ENCODE results near the gene TRIM41.
A peak's percentile ranks its signal among the peaks of the same experiment; 100 is the strongest.

TRIM41 gene

GRCh38 chr5:181187500-181188213 is 35.4 kb upstream of the TRIM41 start (continued):
- no peak for TF ChIP-seq ZNF239 (tag by site-specific recombination; IDR thresholded peaks at IDR 0.05)
- no peak for TF ChIP-seq ZNF133 (tag by site-specific recombination; IDR thresholded peaks at IDR 0.05)
- TF ChIP-seq, protein P1, sequence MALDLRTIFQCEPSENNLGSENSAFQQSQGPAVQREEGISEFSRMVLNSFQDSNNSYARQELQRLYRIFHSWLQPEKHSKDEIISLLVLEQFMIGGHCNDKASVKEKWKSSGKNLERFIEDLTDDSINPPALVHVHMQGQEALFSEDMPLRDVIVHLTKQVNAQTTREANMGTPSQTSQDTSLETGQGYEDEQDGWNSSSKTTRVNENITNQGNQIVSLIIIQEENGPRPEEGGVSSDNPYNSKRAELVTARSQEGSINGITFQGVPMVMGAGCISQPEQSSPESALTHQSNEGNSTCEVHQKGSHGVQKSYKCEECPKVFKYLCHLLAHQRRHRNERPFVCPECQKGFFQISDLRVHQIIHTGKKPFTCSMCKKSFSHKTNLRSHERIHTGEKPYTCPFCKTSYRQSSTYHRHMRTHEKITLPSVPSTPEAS (tag by site-specific recombination; IDR thresholded peaks at IDR 0.05) = no peak
- peak; percentile 83 for TF ChIP-seq KLF9 (tag by site-specific recombination; IDR thresholded peaks at IDR 0.05; ENCODE audit: low read depth)
- no peak for TF ChIP-seq BCL6B (tag by site-specific recombination; IDR thresholded peaks at IDR 0.05)
- peak; percentile 87; the same call in 1 of the 2 replicates for TF ChIP-seq ZNF561 (tag by site-specific recombination; IDR thresholded peaks at IDR 0.05; ENCODE audit: borderline replicate concordance)
- TF ChIP-seq ZNF138 (tag by site-specific recombination; IDR thresholded peaks at IDR 0.05; ENCODE audit: borderline replicate concordance) = no peak
- TF ChIP-seq ZNF510 (tag by site-specific recombination; IDR thresholded peaks at IDR 0.05; ENCODE audit: insufficient replicate concordance) = peak; percentile 46
- no peak for TF ChIP-seq ZNF544 (tag by site-specific recombination; IDR thresholded peaks at IDR 0.05)
- no peak for TF ChIP-seq ZNF292 (tag by site-specific recombination; IDR thresholded peaks at IDR 0.05; ENCODE audit: borderline replicate concordance, low read depth)
- no peak for TF ChIP-seq ZNF571 (tag by site-specific recombination; IDR thresholded peaks at IDR 0.05)
- no peak for TF ChIP-seq SALL2 (tag by site-specific recombination; IDR thresholded peaks at IDR 0.05; ENCODE audit: borderline replicate concordance)
- TF ChIP-seq ZNF692 (tag by site-specific recombination; IDR thresholded peaks at IDR 0.05) = peak; percentile 99
- no peak; the same call in 1 of the 2 replicates for TF ChIP-seq ZIC2 (tag by site-specific recombination; IDR thresholded peaks at IDR 0.05)
- TF ChIP-seq ZSCAN23 (tag by site-specific recombination; IDR thresholded peaks at IDR 0.05) = no peak
- no peak; the same call in 1 of the 2 replicates for TF ChIP-seq ZNF214 (tag by site-specific recombination; IDR thresholded peaks at IDR 0.05; ENCODE audit: borderline replicate concordance)
- TF ChIP-seq ZNF654 (tag by site-specific recombination; IDR thresholded peaks at IDR 0.05; ENCODE audit: low read depth) = no peak
- peak; percentile 75 for TF ChIP-seq KLF10 (tag by site-specific recombination; IDR thresholded peaks at IDR 0.05)
- no peak for TF ChIP-seq ZNF621 (tag by site-specific recombination; IDR thresholded peaks at IDR 0.05)
- peak; percentile 50; the same call in 1 of the 2 replicates for TF ChIP-seq ZNF366 (tag by site-specific recombination; conservative IDR thresholded peaks at IDR 0.05)
- TF ChIP-seq SCRT1 (tag by site-specific recombination; IDR thresholded peaks at IDR 0.05; ENCODE audit: borderline replicate concordance) = peak; percentile 53; the same call in 1 of the 2 replicates
- TF ChIP-seq PRDM10 (tag by site-specific recombination; IDR thresholded peaks at IDR 0.05) = peak; percentile 80
- no peak for TF ChIP-seq ZNF610 (tag by site-specific recombination; IDR thresholded peaks at IDR 0.05; ENCODE audit: borderline replicate concordance)
- peak; percentile 87 for TF ChIP-seq ZBTB6 (tag by site-specific recombination; IDR thresholded peaks at IDR 0.05)
- peak; percentile 84 for TF ChIP-seq CTCF (tag by site-specific recombination; IDR thresholded peaks at IDR 0.05)
- TF ChIP-seq ZNF155 (tag by site-specific recombination; IDR thresholded peaks at IDR 0.05) = no peak
- no peak for TF ChIP-seq ZNF302 (tag by site-specific recombination; IDR thresholded peaks at IDR 0.05; ENCODE audit: low read depth)
- 0 out of 2 replicates have a peak, but pooled peaks have one; percentile 32 for TF ChIP-seq ZNF596 (tag by site-specific recombination; IDR thresholded peaks at IDR 0.05)
- no peak for TF ChIP-seq ZNF157 (tag by site-specific recombination; IDR thresholded peaks at IDR 0.05)
